GDM1 (cell line): ENCODE results near the gene CHKA.

ENCODE experiments used
- DNase-seq: peaks from one replicate; lab custom pipeline; 2025; lab: John Stamatoyannopoulos, UW

The CHKA gene

DNA sequence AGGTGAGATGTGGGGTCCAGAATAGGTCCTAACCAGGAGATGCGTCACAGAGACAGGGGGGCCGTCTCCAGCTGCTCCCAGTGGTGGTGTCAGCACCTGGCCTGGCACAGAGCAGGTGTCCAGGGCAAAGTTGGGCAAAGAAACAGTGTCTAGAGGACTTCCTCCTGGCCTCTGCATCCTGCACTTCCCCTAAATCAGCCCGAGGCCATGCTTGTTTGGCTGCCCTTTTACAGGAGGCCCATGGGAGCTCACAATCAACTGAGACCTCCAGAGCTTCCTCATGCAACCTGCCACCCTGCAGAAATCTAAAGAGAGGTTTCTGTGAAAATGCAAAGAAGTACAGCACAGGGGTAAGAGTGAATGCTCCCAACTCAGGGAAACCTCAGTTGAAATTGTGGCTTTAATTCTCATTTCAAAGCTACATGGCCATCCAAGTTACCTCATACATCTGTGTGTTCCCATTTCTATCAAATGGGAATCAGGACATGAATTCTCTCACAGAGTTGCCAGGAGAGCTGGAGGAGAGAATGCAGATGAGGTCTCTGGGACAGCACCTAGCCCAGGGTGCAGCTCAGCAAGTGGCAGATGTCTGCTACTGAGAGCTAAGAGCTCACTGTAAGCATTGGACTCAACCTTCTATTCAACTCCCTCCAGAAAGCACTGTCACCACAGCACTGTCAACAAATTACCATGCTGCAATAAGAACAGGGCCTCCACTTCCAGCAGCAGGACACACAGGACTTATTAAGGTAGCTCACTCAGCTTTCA lies 49.7 kb downstream of the CHKA start:
- no peak for DNase-seq

- DNase-seq, result no peak
These were observed 53.2 kb downstream of the CHKA start for GRCh38 chr11:68067991-68068390.

DNA sequence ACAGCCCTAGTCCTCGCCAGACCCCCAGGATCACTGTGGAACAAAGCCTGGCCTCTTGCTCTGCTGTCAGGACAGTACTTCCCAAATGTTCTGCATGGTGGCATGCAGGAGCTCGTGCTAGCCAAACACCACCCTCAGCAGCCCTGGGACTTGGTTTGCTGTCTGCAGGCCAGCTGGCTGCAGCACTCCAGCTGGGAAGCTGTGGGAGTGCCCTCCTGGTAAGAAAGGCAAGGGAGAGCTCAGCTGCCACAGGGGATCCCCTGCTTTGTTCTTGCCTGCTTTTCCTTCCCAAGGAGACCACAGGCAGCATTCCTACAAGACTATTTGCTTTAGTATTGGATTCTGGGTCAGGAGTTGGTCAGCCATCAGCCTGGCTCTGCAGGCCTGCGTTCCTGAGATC lies 54.4 kb downstream of the CHKA start:
- DNase-seq, result no peak

GRCh38 chr11:68065841-68066240 lies 55.3 kb downstream of the CHKA start:
- DNase-seq, result no peak

DNA sequence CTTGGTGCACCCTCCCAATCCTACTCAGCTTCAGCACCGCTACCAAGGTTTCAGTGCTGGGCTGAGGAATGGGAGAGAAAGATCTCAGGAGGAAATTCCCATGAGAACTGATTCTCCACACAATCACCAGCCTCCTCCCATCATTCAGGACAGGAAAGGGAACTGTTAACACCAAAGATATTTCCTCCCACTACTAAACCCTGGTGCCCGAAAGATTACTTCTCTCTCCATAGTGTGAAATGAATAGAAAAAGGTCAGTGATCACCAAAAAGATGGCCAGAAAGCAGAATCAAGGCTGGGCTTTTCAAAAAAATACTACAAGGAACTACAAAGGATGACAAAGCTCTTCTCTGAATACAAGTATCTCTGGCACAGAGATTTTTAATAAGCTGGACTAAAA lies 56.3 kb downstream of the CHKA start:
- no peak for DNase-seq

DNA sequence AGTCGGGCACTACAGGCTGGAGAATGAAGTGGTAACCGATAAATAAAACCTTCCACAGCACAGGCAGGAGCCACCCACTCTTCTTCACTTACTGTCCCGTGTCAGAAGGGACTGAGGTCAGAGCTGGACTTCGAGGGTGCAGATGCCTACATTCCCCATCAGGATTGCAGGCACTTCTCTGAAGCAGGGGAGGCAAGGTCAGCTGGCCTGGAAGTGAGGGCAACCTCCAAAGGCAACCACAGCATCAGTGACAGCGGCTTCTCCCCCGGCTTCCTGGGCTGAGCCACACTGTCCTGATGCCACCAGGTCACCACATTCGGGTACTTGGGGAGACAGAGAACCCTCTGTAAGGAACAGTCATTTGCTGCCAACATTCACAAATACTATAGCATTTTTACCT lies 59.7 kb downstream of the CHKA start:
- no peak for DNase-seq

DNA sequence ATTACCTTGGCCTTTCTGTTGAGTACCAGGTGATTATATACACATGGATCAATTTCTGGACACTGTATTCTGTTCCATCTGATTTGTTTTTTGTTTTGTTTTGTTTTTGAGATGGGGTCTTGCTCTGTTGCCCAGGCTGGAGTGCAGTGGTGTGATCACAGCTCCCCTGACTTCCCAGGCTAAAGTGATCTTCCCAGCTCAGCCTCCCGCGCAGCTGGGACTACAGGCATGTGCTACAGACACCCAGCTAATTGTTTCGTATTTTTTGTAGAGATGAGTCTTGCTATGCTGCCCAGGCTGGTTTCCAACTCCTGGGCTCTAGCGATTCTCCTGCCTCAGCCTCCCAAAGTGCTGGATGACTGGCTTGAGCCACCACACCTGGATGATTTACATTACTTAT lies 63.4 kb downstream of the CHKA start:
- DNase-seq, result no peak

DNA sequence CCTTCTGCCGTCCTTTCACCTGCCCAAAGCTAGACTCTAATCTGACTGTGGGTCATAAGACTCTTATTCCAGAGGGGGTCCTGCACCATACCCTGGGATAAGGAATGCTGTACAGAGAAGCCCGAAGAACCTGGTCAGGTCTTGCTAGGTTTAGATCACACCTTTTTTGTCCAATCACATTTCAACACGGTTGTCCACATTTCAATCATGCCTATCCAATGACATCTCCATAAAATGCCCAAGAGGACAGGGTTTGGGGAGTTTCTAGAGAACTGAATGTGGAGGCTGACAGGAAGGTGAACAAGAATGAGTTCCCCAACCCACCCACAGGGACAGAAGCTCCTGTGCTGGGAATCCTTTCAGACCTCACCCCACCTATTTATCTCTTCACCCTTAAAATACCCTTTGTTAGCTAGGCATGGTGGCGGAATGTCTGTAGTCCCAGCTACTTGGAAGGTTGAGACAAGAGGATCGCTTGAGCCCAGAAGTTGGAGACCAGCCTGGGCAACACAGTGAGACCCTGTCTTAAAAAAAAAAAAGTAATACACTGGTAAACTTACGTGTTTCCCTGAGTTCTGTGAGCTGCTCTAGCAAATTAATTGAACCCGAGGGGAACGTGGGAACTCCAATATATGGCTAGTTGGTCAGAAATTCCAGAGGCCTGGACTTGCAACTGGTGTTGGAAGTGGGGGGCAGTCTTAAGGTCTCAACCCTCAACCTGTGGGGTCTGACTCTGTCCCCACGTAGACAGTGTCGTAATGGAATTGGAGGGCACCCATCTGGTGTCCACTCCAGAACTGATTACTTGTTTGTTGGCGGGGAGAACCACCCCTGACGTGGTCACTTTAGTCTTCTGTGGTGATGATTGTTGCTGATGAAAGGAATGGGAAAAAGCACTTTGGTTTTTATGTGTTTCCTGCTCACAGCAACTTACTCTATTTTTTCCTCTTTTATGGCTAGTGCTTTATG lies 64.6 kb downstream of the CHKA start:
- DNase-seq, result no peak

DNA sequence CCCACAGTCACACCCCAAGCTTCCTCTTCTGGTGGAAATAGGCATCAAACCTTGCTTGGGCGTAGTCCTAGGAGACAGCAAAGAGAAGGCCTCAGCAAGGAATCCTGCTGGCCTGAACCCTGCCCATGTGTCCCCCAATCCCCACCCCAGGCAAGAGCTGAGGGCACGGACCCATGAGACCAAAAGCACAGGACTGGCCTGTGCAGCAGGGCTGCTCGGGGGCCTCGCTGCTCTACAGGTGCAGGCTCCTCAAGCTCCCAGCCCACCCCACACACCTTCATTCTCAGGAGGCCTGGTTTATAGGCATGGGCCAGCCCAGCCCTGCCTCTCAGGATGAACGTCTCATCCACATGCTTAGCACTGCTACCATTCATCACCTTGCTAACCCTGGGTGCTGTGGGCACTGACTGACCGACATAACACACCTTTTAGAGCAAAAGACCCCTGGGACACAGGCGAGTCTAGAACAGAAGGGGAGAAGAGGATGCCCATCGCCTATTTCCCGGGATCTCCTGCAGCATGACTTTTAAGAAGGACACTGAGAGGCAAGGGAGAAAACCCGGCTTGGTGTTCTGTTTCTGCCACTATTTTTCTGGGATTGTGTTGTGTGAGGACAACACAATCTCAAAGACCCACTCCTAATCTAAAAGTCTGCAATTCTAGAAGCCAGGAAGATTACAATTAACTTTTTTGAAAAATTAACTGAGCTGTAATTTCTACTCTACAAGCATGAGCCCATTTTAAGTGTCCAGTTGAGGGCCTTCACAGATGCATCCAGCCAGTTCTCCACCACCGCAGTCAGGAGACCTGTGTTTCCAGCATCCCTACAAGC lies 67.0 kb downstream of the CHKA start:
- no peak for DNase-seq

DNA sequence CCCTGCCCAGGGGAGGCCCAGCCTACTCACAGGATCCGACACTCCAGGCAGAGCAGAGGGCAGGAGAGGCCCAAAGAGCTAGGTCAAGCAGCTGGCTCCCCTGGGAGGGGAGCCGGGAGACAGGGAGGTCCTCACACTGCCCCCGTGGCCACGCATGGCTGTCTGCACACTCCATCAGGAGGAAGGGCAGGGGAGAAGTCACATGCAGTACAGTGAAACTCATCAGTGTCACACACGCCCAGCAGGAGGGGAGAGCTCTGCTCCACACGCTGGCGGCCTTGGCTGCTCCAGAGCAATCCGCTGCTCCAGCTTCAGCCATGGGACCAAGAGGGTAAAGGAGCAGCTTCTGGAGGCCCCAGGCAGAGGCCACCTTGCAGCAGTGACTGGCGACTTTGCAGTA lies 68.1 kb downstream of the CHKA start:
- no peak for DNase-seq

DNA sequence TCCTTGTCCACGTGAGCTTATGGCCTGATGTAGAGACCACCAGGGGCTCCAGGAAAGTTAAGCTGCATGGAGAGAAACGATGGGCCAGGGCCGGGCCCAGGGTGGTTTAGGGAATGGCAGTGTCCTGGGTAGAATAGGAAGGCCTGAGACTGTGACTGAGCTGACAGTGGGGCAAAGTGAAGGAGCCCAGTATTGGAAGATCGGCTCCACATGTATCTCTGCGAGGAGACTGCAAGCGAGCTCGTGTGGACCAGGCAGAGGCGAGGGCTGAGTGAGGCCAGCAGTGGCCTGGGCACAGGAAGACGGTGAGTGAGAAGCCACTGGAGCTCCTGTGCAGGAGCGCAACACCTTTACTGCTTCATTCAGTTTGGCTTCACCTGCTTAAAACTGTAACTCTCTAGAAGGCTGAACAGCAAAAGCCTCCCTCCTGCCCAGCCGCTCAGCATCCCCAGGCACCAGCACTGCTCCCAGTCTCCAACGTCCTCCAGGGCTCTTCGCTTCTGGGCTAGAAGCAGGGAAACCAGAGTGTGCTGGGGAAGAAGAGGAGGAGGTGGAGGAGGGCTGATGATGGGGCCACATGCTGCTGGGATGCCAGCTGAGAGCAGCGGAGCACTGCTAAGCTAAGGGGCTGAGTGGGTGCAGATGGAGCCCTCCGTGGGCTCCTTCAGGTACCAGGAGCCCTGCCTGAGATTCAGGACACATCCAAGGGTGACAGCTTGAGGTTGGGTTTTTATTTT lies 68.9 kb downstream of the CHKA start:
- no peak for DNase-seq

DNA sequence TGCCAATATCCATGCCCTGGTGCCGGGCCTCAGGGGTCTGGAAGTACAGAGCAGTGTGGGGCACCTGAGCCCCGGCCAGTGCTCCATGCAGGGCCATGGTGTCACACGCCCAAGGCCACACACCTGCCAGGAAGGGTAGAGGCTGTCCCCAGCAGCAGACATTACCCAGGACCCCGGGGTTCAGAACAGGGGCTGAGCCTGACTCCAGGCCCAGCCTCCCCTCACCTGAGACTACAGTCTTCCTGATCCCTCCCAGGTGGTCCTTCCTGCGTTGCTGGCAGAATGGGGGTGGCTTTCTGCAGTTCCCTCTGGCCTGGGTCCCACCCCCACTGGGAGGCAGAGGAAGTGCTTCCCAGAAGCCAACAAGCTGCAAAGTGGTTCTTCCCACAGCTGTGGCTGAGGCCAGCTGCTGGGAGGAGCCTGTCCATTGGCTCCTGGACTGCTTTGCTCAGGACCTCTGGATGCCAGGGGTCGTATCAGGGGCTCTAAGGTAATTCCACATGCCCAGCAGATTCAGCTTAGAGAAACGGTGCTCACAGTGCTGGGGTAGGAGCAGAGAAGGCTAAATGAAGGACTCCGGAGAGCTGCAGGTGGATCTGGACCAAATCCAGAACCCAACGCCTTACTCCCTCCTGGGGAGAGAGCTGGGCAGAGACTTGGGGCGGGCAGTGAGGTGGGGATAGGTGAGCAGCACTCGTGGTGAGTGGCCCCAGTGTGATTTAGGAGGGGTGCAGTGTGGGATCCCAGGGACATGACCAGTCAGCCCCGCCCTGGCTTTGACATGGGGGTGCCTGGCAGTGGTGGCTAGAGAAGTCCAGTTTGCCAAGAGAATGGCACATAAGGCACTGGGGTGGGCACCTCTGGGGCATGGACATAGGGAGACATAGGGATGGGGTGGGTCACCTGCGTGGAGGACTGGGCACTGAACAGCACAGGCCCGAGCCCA lies 69.7 kb downstream of the CHKA start:
- DNase-seq, result no peak

GRCh38 chr11:68050371-68050841 lies 70.8 kb downstream of the CHKA start:
- DNase-seq, result no peak

DNA sequence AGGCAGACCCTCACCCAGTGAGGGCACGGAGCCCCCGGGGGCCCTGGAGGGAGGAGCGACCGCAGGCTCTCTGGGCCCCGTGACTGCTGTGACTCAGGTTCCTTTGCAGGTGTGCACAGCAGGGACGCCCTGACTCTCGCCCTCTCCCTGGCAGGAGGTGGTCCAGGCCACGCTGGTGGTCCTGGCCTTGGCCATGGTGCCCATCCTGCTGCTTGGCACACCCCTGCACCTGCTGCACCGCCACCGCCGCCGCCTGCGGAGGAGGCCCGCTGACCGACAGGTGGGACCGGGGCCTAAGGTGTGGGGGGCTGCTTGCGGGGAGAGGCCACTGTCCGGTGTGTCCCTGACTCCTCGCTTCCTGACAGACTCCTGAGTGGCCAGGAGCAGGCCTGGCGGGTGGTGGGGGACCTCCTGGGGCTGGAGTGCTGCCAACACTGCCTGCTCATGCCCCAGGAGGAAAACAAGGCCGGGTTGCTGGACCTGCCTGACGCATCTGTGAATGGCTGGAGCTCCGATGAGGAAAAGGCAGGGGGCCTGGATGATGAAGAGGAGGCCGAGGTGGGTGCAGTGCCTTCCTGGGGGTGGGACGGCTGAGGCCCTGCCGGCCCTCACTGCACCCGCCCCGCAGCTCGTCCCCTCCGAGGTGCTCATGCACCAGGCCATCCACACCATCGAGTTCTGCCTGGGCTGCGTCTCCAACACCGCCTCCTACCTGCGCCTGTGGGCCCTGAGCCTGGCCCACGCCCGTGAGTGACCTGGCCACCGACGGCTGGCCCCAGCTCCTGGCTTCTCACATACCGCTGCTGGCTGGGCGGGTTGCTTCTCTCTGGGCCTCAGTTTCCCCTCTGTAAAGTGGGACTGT lies 71.4 kb downstream of the CHKA start:
- no peak for DNase-seq

- no peak for DNase-seq
These were observed 72.3 kb downstream of the CHKA start for GRCh38 chr11:68048681-68049508.

- no peak for DNase-seq
These were observed 73.5 kb downstream of the CHKA start for GRCh38 chr11:68047437-68048290.

DNA sequence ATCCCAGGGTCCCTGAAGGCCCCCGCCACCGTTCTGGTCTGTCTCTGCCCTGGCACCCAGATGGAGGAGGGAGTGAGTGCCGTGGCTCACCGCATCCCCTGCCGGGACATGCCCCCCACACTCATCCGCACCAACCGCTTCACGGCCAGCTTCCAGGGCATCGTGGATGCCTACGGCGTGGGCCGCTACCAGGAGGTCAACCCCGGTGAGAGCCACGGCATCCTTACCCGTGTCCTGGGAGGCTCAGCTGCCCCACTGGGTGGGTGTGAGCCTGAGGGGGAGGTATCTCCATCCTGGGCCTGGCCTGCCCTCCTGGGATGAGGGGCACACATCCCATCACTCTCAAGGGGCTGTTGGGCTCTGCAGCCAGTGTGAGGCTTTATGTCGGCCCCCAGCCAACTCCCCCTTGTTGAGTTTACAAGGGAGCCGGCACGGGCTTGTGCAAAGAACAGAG lies 76.3 kb downstream of the CHKA start:
- no peak for DNase-seq
